IMR-90 (cell line): ENCODE measurements around the gene HELZ. TPM values are rescaled to one million over a fixed set of nuclear protein-coding genes. Genes with fewer than 3 reads are reported as not detected.

ENCODE experiments used
- ATAC-seq: fragments of 200-7000 bp; cut with Tn5 transposase; 2 replicates; pipeline ENCODE4 v1.9.1; 2020; ENCODE audit warnings: low read depth, mild to moderate bottlenecking, moderate library complexity
- BruUV-seq: library from RNA; stranded (reverse); fragments of 400-500 nt; replicated peaks from 2 replicates; lab custom pipeline; 2021; lab: Mats Ljungman, UMichigan
- CTCF ChIA-PET: fragments of 300-600 bp; formaldehyde crosslinking; extraction: SDS; loops from one replicate; lab custom pipeline; 2021; ENCODE audit warnings: antibody characterized with exemption; lab: Yijun Ruan, JAX
- POLR2A ChIA-PET: fragments of 300-600 bp; sonication (Branson Sonifier 250); formaldehyde crosslinking; loops from one replicate; lab custom pipeline; 2022; ENCODE audit warnings: antibody characterized with exemption; ENCODE audit not compliant: unreplicated experiment; lab: Charles Lee
- DNase-seq: peaks from one replicate; pipeline ENCODE4 v3.0.0; 2013
- H2AFZ ChIP-seq: replicated peaks from 2 replicates; pipeline ENCODE3; 2013; ENCODE audit warnings: low read length, mild to moderate bottlenecking; ENCODE audit not compliant: poor library complexity
- H2AK5ac ChIP-seq: 2 replicates; pipeline ENCODE4 v1.6.1; 2013; ENCODE audit warnings: low read depth, low read length, inconsistent platforms
- H2AK9ac ChIP-seq: replicated peaks from 2 replicates; pipeline ENCODE3; 2013; ENCODE audit warnings: mild to moderate bottlenecking, low read depth, low read length, moderate library complexity; ENCODE audit not compliant: poor library complexity
- H2BK120ac ChIP-seq: 2 replicates; pipeline ENCODE4 v1.6.1; 2013; ENCODE audit warnings: low read depth, low read length, inconsistent platforms
- H2BK15ac ChIP-seq: 3 replicates; pipeline ENCODE4 v1.6.1; 2013; ENCODE audit warnings: low read depth, low read length, inconsistent platforms
- H2BK20ac ChIP-seq: 2 replicates; pipeline ENCODE4 v1.6.1; 2013; ENCODE audit warnings: low read depth, mild to moderate bottlenecking, inconsistent platforms, low read length, moderate library complexity
- H2BK5ac ChIP-seq: 2 replicates; pipeline ENCODE4 v1.6.1; 2013; ENCODE audit warnings: mild to moderate bottlenecking, low read depth, low read length, inconsistent platforms; ENCODE audit not compliant: poor library complexity, severe bottlenecking
- H3K14ac ChIP-seq: replicated peaks from 2 replicates; pipeline ENCODE4 v1.6.1; 2013; ENCODE audit warnings: low read depth, low read length, inconsistent platforms
- H3K18ac ChIP-seq: 2 replicates; pipeline ENCODE4 v1.6.1; 2013; ENCODE audit warnings: low read depth, low read length, control low read depth
- H3K23ac ChIP-seq: 2 replicates; pipeline ENCODE4 v1.6.1; 2013; ENCODE audit warnings: low read depth, low read length, inconsistent platforms
- H3K27ac ChIP-seq: 2 replicates; pipeline ENCODE4 v1.5.1; 2013; ENCODE audit warnings: mild to moderate bottlenecking, control low read depth, low read length; ENCODE audit not compliant: insufficient read depth
- H3K27me3 ChIP-seq: 2 replicates; pipeline ENCODE4 v1.6.1; 2013; ENCODE audit warnings: low read length; ENCODE audit not compliant: control insufficient read depth, insufficient read depth
- H3K36me3 ChIP-seq: 2 replicates; pipeline ENCODE4 v1.6.1; 2013; ENCODE audit warnings: low read length, mixed read lengths; ENCODE audit not compliant: control insufficient read depth, insufficient read depth
- H3K4ac ChIP-seq: 2 replicates; pipeline ENCODE4 v1.6.1; 2013; ENCODE audit warnings: low read depth, low read length, inconsistent platforms
- H3K4me1 ChIP-seq: 2 replicates; pipeline ENCODE4 v1.6.1; 2013; ENCODE audit warnings: low read length, mixed read lengths; ENCODE audit not compliant: control insufficient read depth, insufficient read depth
- H3K4me2 ChIP-seq: 2 replicates; pipeline ENCODE4 v1.6.1; 2013; ENCODE audit warnings: low read depth, mild to moderate bottlenecking, control low read depth, low read length, moderate library complexity
- H3K4me3 ChIP-seq: 2 replicates; pipeline ENCODE4 v1.5.1; 2013; ENCODE audit warnings: low read depth, mild to moderate bottlenecking, control low read depth, low read length, moderate library complexity; ENCODE audit not compliant: insufficient read depth
- H3K56ac ChIP-seq: 2 replicates; pipeline ENCODE4 v1.6.1; 2013; ENCODE audit warnings: low read length, inconsistent platforms; ENCODE audit not compliant: insufficient read depth; ENCODE audit errors: extremely low read depth
- H3K79me1 ChIP-seq, 2 experiments: 2 replicates each; pipeline ENCODE4 v1.6.1; 2013; ENCODE audit warnings: low read length in 2 of 2, inconsistent platforms in 1 of 2, low read depth in 1 of 2
- H3K9ac ChIP-seq: 2 replicates; pipeline ENCODE4 v1.6.1; 2013; ENCODE audit warnings: low read depth, low read length, control low read depth
- H3K9me1 ChIP-seq: 2 replicates; pipeline ENCODE4 v1.6.1; 2013; ENCODE audit warnings: low read length, inconsistent platforms; ENCODE audit not compliant: insufficient read depth
- H3K9me3 ChIP-seq: 2 replicates; pipeline ENCODE4 v1.6.1; 2013; ENCODE audit warnings: low read length; ENCODE audit not compliant: control insufficient read depth, insufficient read depth
- H4K20me1 ChIP-seq: 2 replicates; pipeline ENCODE4 v1.6.1; 2013; ENCODE audit warnings: low read length, inconsistent platforms; ENCODE audit not compliant: insufficient read depth
- H4K5ac ChIP-seq: 2 replicates; pipeline ENCODE4 v1.6.1; 2013; ENCODE audit warnings: mild to moderate bottlenecking, low read depth, low read length, control low read depth
- H4K8ac ChIP-seq, 2 experiments: 2 replicates each; pipeline ENCODE4 v1.6.1; 2013; ENCODE audit warnings: low read depth in 2 of 2, low read length in 2 of 2, control low read depth in 1 of 2, inconsistent platforms in 1 of 2
- H4K91ac ChIP-seq: 2 replicates; pipeline ENCODE4 v1.6.1; 2013; ENCODE audit warnings: low read depth, low read length, inconsistent platforms; ENCODE audit not compliant: insufficient read depth
- CEBPB ChIP-seq: IDR thresholded peaks from 2 replicates; pipeline ENCODE4 v1.6.1; 2012; ENCODE audit warnings: low read depth, low read length, improper control_type of control experiment
- CTCF ChIP-seq: conservative IDR thresholded peaks from 2 replicates; pipeline ENCODE4 v1.5.1; 2012; ENCODE audit warnings: mild to moderate bottlenecking, low read depth, low read length, improper control_type of control experiment
- RCOR1 ChIP-seq: IDR thresholded peaks from 2 replicates; pipeline ENCODE4 v1.6.1; 2012; ENCODE audit warnings: mild to moderate bottlenecking, low read length, improper control_type of control experiment; ENCODE audit not compliant: insufficient replicate concordance
- WGBS, 2 experiments: methylation state at CpG; one replicate each; pipeline versions ENCODE4 v1.1.5 to v1.1.7; 2013; ENCODE audit warnings: missing lambda C conversion rate in 2 of 2; ENCODE audit not compliant: insufficient read length in 1 of 2; ENCODE audit errors: extremely low coverage in 2 of 2; 5-methylcytosine and 5-hydroxymethylcytosine counted together
- dilution Hi-C: fragments of 300-500 bp; cut with HindIII; formaldehyde crosslinking; loops from one replicate; pipeline ENCODE4 v1.14.3; 2018; ENCODE audit warnings: low sequenced_read_pairs; ENCODE audit not compliant: unreplicated experiment
- in situ Hi-C: fragments of 300-500 bp; cut with MboI; formaldehyde crosslinking; loops from 3 replicates; pipeline ENCODE4 v1.14.3; 2019; ENCODE audit warnings: low sequenced_read_pairs, inconsistent platforms, mixed read lengths
- intact Hi-C: fragments of 100-400 bp; cut with micrococcal nuclease; formaldehyde crosslinking; loops from 2 replicates; pipeline ENCODE4 v1.10.0; 2022
- polyA plus RNA-seq, 3 experiments: library from polyadenylated mRNA; depleted of rRNA; stranded (reverse); fragments of >200 nt; gene quantifications; 2 replicates each; pipeline ENCODE4 v1.2.3, GENCODE V29; 2012; ENCODE audit warnings: low replicate concordance in 1 of 3
- total RNA-seq: library from RNA; depleted of rRNA; stranded (reverse); fragments of >200 nt; gene quantifications from 2 replicates; pipeline ENCODE4 v1.2.3, GENCODE V29; 2012

HELZ gene
- total and polyA plus RNA-seq, 2 of the 4 experiments (the other 2 are of a cell fraction): 8.0 to 60.6 TPM

GRCh38 chr17:67187927-67188326, 57.1 kb downstream of the HELZ start:
- in situ Hi-C loops (no loop called here), dilution Hi-C loops (no loop called here), intact Hi-C loops (no loop called here)
- Histone ChIP-seq H4K8ac (no peak overlapping the region), H3K4me1 (no peaks in the 10 kb centered on the region), H3K4me3 (no peak overlapping the region), H3K9me3 (no peaks in the 10 kb centered on the region), H3K4me2 (no peak overlapping the region), H3K56ac (no peak overlapping the region), H3K4ac (no peak overlapping the region), H3K36me3 (peaks cover 7% of the 10 kb centered on the region; the same call in 1 of the 2 replicates), H3K27me3 (no peaks in the 10 kb centered on the region), H4K91ac (no peak overlapping the region), H4K5ac (no peak overlapping the region), H4K20me1 (no peaks in the 10 kb centered on the region), H3K14ac (no peak overlapping the region), H2BK5ac (no peak overlapping the region), H3K23ac (no peak overlapping the region), H2AK9ac (no peak overlapping the region), H2AK5ac (no peak overlapping the region), H3K18ac (no peak overlapping the region), H3K79me1 (peaks cover 0 to 18% of the 10 kb centered on the region in 2 experiments; a peak in 2 of 4 replicates), H3K9ac (no peak overlapping the region), H3K27ac (no peak overlapping the region), H2AFZ (no peak overlapping the region), H2BK120ac (no peak overlapping the region), H2BK20ac (no peak overlapping the region), H3K9me1 (no peaks in the 10 kb centered on the region), H2BK15ac (no peak overlapping the region)
- POLR2A ChIA-PET: no interaction called here
- DNase-seq: no peak
- no peak for ATAC-seq
- no TSS peak for BruUV-seq
- WGBS, 2 experiments: no CpG with 5 or more reads among the region's 1 CpG
- CTCF ChIA-PET: no interaction called here
- TF ChIP-seq RCOR1: no peak
- TF ChIP-seq CEBPB: no peak
- TF ChIP-seq CTCF: no peak
